ENCODE measurements around the gene BRWD1.

The BRWD1 gene

DNA sequence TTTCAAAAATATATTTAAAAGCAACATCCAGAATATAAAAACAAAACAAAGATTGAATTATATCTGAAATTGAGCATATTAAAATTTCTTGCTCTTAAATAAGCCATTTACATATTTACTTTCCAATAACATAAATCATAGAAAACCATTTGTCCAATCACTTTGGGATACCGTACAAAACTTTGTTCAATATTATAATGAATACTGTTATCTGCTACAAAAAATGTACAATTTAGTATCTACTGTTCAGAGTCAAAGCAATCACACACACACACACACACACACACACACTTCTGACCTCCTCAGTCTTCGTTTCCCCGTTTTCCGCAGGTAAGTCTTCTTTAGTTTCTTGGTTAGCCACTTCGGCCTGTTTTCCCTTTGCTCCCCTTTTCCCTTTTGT is 31.4 kb upstream of the BRWD1 start:
- H4K20me1 ChIP-seq (ENCODE audit: insufficient read depth, low read length), result peaks cover 45% of the 10 kb centered on the region
- H3K9me3 ChIP-seq (ENCODE audit: insufficient read depth, low read length, severe bottlenecking), result no peaks in the 10 kb centered on the region
- no peak overlapping the region for H3K27ac ChIP-seq (ENCODE audit: low read length)
- no peak for TF ChIP-seq EZH2 (IDR thresholded peaks at IDR 0.05; ENCODE audit: borderline replicate concordance, low read depth, low read length, severe bottlenecking)
- TF ChIP-seq, protein P1, sequence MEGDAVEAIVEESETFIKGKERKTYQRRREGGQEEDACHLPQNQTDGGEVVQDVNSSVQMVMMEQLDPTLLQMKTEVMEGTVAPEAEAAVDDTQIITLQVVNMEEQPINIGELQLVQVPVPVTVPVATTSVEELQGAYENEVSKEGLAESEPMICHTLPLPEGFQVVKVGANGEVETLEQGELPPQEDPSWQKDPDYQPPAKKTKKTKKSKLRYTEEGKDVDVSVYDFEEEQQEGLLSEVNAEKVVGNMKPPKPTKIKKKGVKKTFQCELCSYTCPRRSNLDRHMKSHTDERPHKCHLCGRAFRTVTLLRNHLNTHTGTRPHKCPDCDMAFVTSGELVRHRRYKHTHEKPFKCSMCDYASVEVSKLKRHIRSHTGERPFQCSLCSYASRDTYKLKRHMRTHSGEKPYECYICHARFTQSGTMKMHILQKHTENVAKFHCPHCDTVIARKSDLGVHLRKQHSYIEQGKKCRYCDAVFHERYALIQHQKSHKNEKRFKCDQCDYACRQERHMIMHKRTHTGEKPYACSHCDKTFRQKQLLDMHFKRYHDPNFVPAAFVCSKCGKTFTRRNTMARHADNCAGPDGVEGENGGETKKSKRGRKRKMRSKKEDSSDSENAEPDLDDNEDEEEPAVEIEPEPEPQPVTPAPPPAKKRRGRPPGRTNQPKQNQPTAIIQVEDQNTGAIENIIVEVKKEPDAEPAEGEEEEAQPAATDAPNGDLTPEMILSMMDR (IDR thresholded peaks at IDR 0.05; ENCODE audit: borderline replicate concordance, extremely low read depth, low read length, poor library complexity, severe bottlenecking), result no peak
- peak overlapping the region; percentile 81; the same call in 1 of the 2 replicates for H3K4me2 ChIP-seq (ENCODE audit: insufficient read depth, low read length)
- no peak overlapping the region for H2AFZ ChIP-seq (ENCODE audit: low read depth, low read length)
- H3K27me3 ChIP-seq (ENCODE audit: insufficient read depth, low read length, poor library complexity), result no peaks in the 10 kb centered on the region
- H3K4me3 ChIP-seq (ENCODE audit: low read depth in 1 of 2, low read length in 2 of 2), result peak overlapping the region in 1 of 2 experiments; percentile 97; a peak in 1 of 4 replicates
- H3K4me1 ChIP-seq (ENCODE audit: insufficient read depth, low read length), result peaks cover 32% of the 10 kb centered on the region
- DNase-seq (no peak), ATAC-seq (ENCODE audit: insufficient read depth, low read depth) (no peak)
- H3K9ac ChIP-seq (ENCODE audit: low read depth, low read length), result no peak overlapping the region
- H3K36me3 ChIP-seq (ENCODE audit: insufficient read depth, low read length), result peaks cover 64% of the 10 kb centered on the region
- peaks cover 53% of the 10 kb centered on the region for H3K79me2 ChIP-seq (ENCODE audit: insufficient read depth, low read length)

DNA sequence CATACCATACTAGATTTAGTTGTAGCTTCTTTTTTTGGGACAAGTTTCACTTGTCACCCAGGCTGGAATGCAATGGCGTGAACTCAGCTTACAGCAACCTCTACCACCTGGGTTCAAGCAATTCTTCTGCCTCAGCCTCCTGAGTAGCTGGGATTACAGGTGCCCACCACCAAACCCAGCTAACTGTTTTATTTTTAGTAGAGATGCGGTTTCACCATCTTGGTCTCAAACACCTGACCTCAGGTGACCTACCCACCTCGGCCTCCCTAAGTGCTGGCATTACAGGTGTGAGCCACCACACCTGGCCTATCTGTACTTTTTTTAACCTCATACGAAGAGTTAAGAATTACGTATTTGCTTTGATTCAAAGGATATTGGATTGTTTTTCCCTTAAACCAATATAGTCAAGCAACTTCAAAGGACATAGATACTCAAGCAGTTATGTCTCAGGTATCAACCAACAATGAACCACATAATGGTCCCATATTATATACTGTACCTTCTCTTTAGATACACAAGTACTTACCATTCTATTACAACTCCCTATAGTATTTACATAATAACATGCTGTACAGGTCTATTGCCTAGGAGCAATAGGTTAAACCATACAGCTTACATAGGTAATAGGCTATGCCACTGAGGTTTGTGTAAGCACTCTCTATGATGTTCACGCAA is 28.0 kb upstream of the BRWD1 start:
- Histone ChIP-seq H3K4me1 (ENCODE audit: insufficient read depth, low read length) (peaks cover 16% of the 10 kb centered on the region), H3K9me3 (ENCODE audit: insufficient read depth, low read length, severe bottlenecking) (no peaks in the 10 kb centered on the region), H3K4me2 (ENCODE audit: insufficient read depth, low read length) (no peak overlapping the region), H3K9ac (ENCODE audit: low read depth, low read length) (no peak overlapping the region), H2AFZ (ENCODE audit: low read depth, low read length) (no peak overlapping the region), H3K4me3 (ENCODE audit: low read depth in 1 of 2, low read length in 2 of 2) (no peak overlapping the region), H3K79me2 (ENCODE audit: insufficient read depth, low read length) (peaks cover 25% of the 10 kb centered on the region), H3K27me3 (ENCODE audit: insufficient read depth, low read length, poor library complexity) (no peaks in the 10 kb centered on the region), H3K36me3 (ENCODE audit: insufficient read depth, low read length) (peaks cover 46% of the 10 kb centered on the region), H4K20me1 (ENCODE audit: insufficient read depth, low read length) (peaks cover 29% of the 10 kb centered on the region), H3K27ac (ENCODE audit: low read length) (no peak overlapping the region)
- DNase-seq (no peak), ATAC-seq (ENCODE audit: insufficient read depth, low read depth) (peak; percentile 32)
- TF ChIP-seq, protein P1 (IDR thresholded peaks at IDR 0.05; ENCODE audit: borderline replicate concordance, extremely low read depth, low read length, poor library complexity, severe bottlenecking), result no peak
- no peak for TF ChIP-seq EZH2 (IDR thresholded peaks at IDR 0.05; ENCODE audit: borderline replicate concordance, low read depth, low read length, severe bottlenecking)

DNA sequence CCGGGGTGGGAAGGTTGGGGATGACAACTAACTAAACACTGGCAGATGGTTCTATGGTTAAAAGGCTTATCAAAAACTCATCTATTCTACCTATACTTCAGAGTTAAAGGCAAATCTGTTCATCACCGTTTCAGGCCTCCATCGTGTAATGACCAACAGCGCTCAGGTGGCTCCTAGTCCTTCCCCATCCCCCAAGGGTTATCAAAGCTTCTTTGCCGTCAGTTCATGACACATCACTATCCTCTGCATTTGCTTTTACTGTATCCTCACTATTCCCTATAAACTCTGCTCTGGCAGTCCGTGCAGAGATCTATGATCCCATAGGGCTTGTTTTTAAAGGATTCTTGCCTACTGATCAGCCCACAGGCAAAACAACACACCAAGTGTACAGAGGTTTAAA is 27.3 kb upstream of the BRWD1 start:
- peaks cover 22% of the 10 kb centered on the region for H4K20me1 ChIP-seq (ENCODE audit: insufficient read depth, low read length)
- H3K27me3 ChIP-seq (ENCODE audit: insufficient read depth, low read length, poor library complexity), result no peaks in the 10 kb centered on the region
- H2AFZ ChIP-seq (ENCODE audit: low read depth, low read length), result no peak overlapping the region
- H3K4me3 ChIP-seq (ENCODE audit: low read depth in 1 of 2, low read length in 2 of 2), result no peak overlapping the region
- no peak overlapping the region for H3K27ac ChIP-seq (ENCODE audit: low read length)
- no peak overlapping the region for H3K4me2 ChIP-seq (ENCODE audit: insufficient read depth, low read length)
- H3K9ac ChIP-seq (ENCODE audit: low read depth, low read length), result no peak overlapping the region
- DNase-seq (no peak), ATAC-seq (ENCODE audit: insufficient read depth, low read depth) (0 out of 3 replicates have a peak, but pooled peaks have one; percentile 27)
- H3K36me3 ChIP-seq (ENCODE audit: insufficient read depth, low read length), result peaks cover 39% of the 10 kb centered on the region
- H3K79me2 ChIP-seq (ENCODE audit: insufficient read depth, low read length), result peaks cover 18% of the 10 kb centered on the region
- TF ChIP-seq, protein P1 (IDR thresholded peaks at IDR 0.05; ENCODE audit: borderline replicate concordance, extremely low read depth, low read length, poor library complexity, severe bottlenecking), result no peak
- TF ChIP-seq EZH2 (IDR thresholded peaks at IDR 0.05; ENCODE audit: borderline replicate concordance, low read depth, low read length, severe bottlenecking), result no peak
- peaks cover 9% of the 10 kb centered on the region for H3K4me1 ChIP-seq (ENCODE audit: insufficient read depth, low read length)
- no peaks in the 10 kb centered on the region for H3K9me3 ChIP-seq (ENCODE audit: insufficient read depth, low read length, severe bottlenecking)
